Stromal cell of bone marrow (primary cell): ENCODE data around the gene C6orf132.
"Not testable (repeated sequence)": the region's sequence is repeated elsewhere in the genome, so short reads cannot be mapped to it uniquely, and the experiment has no call there.

Source experiments
- DNase-seq: peaks from one replicate; pipeline ENCODE4 v3.0.0-alpha.2; 2012; ENCODE audit warnings: low read depth

C6orf132 gene

GRCh38 chr6:42142118-42142835 lies at the start of gene C6orf132:
TSS of gene C6orf132 (minus strand) at chr6:42142620. CDS start at chr6:42142444, 176 bp downstream.
- no peak for DNase-seq

- peak; percentile 69 for DNase-seq
These were observed 48.2 kb upstream of the C6orf132 start for GRCh38 chr6:42190554-42191183.

GRCh38 chr6:42188406-42188805 lies 46.0 kb upstream of the C6orf132 start:
- DNase-seq: no peak

- no peak for DNase-seq
These were observed 43.2 kb upstream of the C6orf132 start for GRCh38 chr6:42185597-42185996.

- DNase-seq: no peak
These were observed 42.1 kb upstream of the C6orf132 start for GRCh38 chr6:42184475-42184874.

- DNase-seq: no peak
These were observed 39.7 kb upstream of the C6orf132 start for GRCh38 chr6:42182101-42182500.

- no peak for DNase-seq
These were observed 37.5 kb upstream of the C6orf132 start for GRCh38 chr6:42179945-42180313.

GRCh38 chr6:42179261-42179944 lies 37.0 kb upstream of the C6orf132 start:
- DNase-seq: no peak

GRCh38 chr6:42177514-42178364 lies 35.3 kb upstream of the C6orf132 start:
- DNase-seq: no peak

GRCh38 chr6:42176981-42177380 lies 34.6 kb upstream of the C6orf132 start:
- DNase-seq: no peak

- no peak for DNase-seq
These were observed 33.4 kb upstream of the C6orf132 start for GRCh38 chr6:42175860-42176259.

- no peak for DNase-seq
These were observed 30.7 kb upstream of the C6orf132 start, which contains the start of gene GUCA1A for GRCh38 chr6:42173101-42173500. TSS of gene GUCA1A (plus strand) at chr6:42173364. CDS start at chr6:42173614, 250 bp downstream.

GRCh38 chr6:42171813-42172581 lies 29.6 kb upstream of the C6orf132 start:
- no peak for DNase-seq

- DNase-seq: not testable (repeated sequence)
These were observed 27.4 kb upstream of the C6orf132 start for GRCh38 chr6:42169780-42170179.

- no peak for DNase-seq
These were observed 26.2 kb upstream of the C6orf132 start for GRCh38 chr6:42168650-42169049.

GRCh38 chr6:42166444-42167141 lies 24.2 kb upstream of the C6orf132 start:
- DNase-seq: no peak

- peak; percentile 39 for DNase-seq
These were observed 22.6 kb upstream of the C6orf132 start for GRCh38 chr6:42165016-42165415.

GRCh38 chr6:42163981-42164380 lies 21.6 kb upstream of the C6orf132 start:
- DNase-seq: no peak

GRCh38 chr6:42162812-42163211 lies 20.4 kb upstream of the C6orf132 start:
- no peak for DNase-seq

GRCh38 chr6:42162384-42162783 lies 20.0 kb upstream of the C6orf132 start:
- DNase-seq: no peak
